Retina (tissue), 1 donor: Measurements from ENCODE around the gene MYB.

Source experiments
- DNase-seq: peaks from one replicate; pipeline ENCODE4 v3.0.0-alpha.2; 2016

The MYB gene

DNA sequence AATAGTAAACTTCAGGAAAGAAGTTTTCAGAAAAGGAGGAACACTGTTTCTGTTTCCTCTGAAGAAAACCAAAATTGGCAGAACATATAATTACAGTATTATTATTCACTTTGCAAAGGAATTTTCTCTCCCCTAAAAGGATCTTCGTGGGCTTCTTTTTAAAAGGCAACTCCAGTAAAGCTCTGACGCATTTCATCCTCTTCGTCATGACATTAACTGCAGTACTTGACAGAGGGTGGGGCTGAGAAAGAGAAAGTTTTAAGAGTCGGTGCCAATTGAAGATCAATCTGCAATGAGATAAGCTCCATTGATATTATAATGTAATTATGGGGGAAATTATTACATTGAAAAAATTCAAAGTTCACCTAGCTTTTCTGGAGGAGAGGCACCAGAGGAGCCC lies 75.8 kb downstream of the MYB start:
- no peak for DNase-seq

GRCh38 chr6:135257631-135258405 lies 76.7 kb downstream of the MYB start:
- DNase-seq: no peak

DNA sequence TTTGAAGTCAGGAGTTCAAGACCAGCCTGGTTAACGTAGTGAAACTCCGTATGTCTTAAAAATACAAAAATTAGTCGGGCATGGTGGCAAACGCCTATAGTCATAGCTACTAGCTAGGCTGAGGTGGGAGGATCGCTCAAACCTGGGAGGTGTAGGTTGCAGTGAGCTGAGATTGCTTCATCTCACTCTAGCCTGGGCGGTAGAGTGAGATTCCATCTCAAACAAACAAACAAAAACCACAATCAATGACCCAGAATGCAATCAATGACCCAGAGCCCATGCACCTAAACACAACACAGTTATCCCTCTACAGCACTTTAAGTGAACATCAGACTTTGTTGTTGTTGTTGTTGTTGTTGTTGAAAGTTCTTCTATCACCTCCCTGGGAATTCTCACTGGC lies 77.9 kb downstream of the MYB start:
- no peak for DNase-seq

DNA sequence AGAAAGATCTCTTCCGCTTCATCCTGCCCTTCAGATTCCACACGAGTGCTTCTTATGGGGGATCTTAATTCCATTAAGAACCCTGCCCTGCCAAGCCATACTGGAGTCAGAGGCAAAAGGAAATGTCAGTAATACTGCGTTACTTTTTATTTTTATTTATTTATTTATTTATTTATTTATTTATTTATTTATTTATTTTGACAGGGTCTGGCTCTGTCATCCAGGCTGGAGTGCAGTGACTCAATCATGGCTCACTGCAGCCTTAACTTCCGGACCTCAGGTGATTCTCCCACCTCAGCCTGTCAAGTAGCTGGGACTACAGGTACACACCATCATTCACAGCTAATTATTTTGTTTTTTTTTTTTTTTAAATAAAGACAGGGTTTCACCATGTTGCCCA lies 79.5 kb downstream of the MYB start:
- no peak for DNase-seq

GRCh38 chr6:135261872-135262725 lies 81.0 kb downstream of the MYB start:
- no peak for DNase-seq

DNA sequence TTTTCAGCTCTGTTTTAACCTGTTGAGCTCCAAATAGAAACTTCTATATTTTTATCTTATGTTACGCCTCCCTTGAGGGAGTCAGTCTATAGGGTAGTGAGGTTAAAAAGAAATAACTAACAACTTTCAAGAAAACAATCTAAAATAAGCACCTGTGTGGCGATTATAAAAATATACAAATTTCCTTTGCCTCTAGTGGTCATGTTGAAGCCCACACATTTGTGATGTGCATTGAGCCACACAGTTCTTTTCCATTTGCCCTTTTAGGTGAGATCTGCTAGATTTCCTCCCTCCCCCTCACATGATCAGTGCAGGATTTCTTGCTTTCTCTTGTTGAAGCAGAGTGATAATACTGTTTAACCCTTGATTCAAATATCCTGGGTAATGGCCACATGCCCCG lies 84.2 kb downstream of the MYB start:
- no peak for DNase-seq

- DNase-seq: no peak
Observed at GRCh38 chr6:135266675-135267074, 85.6 kb downstream of the MYB start.

DNA sequence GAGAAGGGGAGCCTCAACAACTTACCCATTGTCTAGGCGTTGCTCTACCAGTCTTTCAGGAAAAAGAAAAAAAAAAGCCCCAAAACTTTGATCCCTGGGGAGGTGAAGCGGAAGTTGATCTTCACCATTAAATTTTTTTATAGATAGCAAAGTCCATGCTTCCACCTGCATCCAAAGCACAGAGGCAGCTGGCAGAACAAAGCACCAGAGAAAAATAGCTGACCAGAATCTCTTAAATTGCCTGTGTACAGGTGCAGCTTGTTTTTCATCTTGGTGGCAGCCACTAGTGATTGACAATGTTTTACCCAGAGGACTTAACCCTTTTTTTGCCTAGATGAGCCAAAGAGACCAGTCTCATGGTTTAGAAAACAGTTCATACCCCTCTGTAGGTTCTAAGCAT lies 86.0 kb downstream of the MYB start:
- DNase-seq: no peak

DNA sequence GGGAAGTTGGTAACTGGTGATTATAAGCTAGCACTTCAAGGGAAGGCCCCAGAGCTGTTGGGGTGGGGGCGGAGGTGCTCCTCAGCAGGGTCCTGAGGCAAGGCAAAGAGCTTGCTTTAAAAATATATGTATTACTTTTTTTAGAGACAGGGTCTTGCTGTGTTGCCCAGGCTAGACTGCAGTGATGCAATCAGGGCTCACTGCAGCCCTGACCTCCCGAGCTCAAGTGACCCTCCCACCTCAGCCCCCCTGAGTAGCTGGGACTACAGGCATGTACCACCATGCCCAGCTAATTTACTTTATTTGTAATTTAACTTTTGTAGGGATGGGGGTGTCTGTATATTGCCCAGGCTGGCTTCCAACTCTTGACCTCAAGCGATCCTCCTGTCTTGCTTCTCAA lies 87.2 kb downstream of the MYB start:
- DNase-seq: no peak

DNA sequence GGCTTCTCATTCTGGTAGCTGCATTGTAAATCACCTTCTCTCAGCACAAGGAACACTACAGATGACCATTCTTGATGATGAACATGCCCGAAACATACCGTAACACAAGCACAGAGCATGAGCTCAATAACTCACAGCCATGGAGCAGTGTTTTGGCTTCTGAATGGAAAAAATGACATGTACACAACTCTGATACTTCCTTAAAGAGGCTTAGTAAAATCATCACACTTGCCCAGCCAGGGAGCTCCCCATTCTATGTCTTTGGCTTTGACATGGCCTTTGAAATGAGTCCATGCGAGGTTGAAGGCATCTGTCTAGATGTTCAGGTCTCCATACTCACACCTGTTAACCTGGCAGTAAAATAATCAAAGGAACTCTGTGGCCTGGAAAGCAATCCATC lies 87.6 kb downstream of the MYB start:
- no peak for DNase-seq
